GM13977 (cell line): ENCODE results near the gene R3HDML.

Source experiments
- DNase-seq: peaks from one replicate; pipeline ENCODE4 v3.0.0; 2012; ENCODE audit warnings: low spot score
- CTCF ChIP-seq: IDR thresholded peaks from 2 replicates; pipeline ENCODE4 v1.5.1; 2012; ENCODE audit warnings: mild to moderate bottlenecking, control low read depth; ENCODE audit not compliant: insufficient read depth; ENCODE audit errors: extremely low read depth, missing control alignments
- in situ Hi-C: fragments of 300-500 bp; cut with MboI; formaldehyde crosslinking; loops from one replicate; pipeline ENCODE4 v1.12.0; 2022; ENCODE audit warnings: low sequenced_read_pairs, low pct_unique_long_range_greater_than_20kb, mixed read lengths, inconsistent platforms; ENCODE audit not compliant: unreplicated experiment

The R3HDML gene

GRCh38 chr20:44392088-44392775, 55.4 kb downstream of the R3HDML start:
- in situ Hi-C loops: loop anchor here (25.0 kb wide), 1 partner anchor 220 kb away; no protein-coding TSS in a partner anchor
- DNase-seq: no peak
- no peak for TF ChIP-seq CTCF

- no peak for TF ChIP-seq CTCF
- in situ Hi-C loops: loop anchor here (25.0 kb wide), 1 partner anchor 219 kb away; no protein-coding TSS in a partner anchor
These were observed 56.1 kb downstream of the R3HDML start for GRCh38 chr20:44392776-44393607.

GRCh38 chr20:44393608-44394451, 57.0 kb downstream of the R3HDML start:
- in situ Hi-C loops: loop anchor here (25.0 kb wide), 1 partner anchor 218 kb away; no protein-coding TSS in a partner anchor
- TF ChIP-seq CTCF: no peak
- DNase-seq: no peak

More at GRCh38 chr20:44392776-44393607, 56.1 kb downstream of the R3HDML start:
- no peak for DNase-seq

GRCh38 chr20:44394452-44394701, 57.5 kb downstream of the R3HDML start:
- no peak for TF ChIP-seq CTCF
- in situ Hi-C loops: loop anchor here (25.0 kb wide), 1 partner anchor 218 kb away; no protein-coding TSS in a partner anchor
- DNase-seq: no peak

- no peak for DNase-seq
- in situ Hi-C loops: loop anchor here (25.0 kb wide), 1 partner anchor 217 kb away; no protein-coding TSS in a partner anchor
- TF ChIP-seq CTCF: no peak
These were observed 58.0 kb downstream of the R3HDML start for GRCh38 chr20:44394702-44395460.
